ENCODE results near the gene TRIM38. TPM values are rescaled to one million over a fixed set of nuclear protein-coding genes. Genes with fewer than 3 reads are reported as not detected.

Gene TRIM38, protein sequence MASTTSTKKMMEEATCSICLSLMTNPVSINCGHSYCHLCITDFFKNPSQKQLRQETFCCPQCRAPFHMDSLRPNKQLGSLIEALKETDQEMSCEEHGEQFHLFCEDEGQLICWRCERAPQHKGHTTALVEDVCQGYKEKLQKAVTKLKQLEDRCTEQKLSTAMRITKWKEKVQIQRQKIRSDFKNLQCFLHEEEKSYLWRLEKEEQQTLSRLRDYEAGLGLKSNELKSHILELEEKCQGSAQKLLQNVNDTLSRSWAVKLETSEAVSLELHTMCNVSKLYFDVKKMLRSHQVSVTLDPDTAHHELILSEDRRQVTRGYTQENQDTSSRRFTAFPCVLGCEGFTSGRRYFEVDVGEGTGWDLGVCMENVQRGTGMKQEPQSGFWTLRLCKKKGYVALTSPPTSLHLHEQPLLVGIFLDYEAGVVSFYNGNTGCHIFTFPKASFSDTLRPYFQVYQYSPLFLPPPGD
- 0.28 TPM for polyA plus RNA-seq (2013, experiment 1 of 4)
- polyA plus RNA-seq (2013, experiment 2 of 4), result 0.37 TPM
- polyA plus RNA-seq (2013, experiment 3 of 4), result 0.27 TPM
- 0.24 TPM for polyA plus RNA-seq (2013, experiment 4 of 4)

DNA sequence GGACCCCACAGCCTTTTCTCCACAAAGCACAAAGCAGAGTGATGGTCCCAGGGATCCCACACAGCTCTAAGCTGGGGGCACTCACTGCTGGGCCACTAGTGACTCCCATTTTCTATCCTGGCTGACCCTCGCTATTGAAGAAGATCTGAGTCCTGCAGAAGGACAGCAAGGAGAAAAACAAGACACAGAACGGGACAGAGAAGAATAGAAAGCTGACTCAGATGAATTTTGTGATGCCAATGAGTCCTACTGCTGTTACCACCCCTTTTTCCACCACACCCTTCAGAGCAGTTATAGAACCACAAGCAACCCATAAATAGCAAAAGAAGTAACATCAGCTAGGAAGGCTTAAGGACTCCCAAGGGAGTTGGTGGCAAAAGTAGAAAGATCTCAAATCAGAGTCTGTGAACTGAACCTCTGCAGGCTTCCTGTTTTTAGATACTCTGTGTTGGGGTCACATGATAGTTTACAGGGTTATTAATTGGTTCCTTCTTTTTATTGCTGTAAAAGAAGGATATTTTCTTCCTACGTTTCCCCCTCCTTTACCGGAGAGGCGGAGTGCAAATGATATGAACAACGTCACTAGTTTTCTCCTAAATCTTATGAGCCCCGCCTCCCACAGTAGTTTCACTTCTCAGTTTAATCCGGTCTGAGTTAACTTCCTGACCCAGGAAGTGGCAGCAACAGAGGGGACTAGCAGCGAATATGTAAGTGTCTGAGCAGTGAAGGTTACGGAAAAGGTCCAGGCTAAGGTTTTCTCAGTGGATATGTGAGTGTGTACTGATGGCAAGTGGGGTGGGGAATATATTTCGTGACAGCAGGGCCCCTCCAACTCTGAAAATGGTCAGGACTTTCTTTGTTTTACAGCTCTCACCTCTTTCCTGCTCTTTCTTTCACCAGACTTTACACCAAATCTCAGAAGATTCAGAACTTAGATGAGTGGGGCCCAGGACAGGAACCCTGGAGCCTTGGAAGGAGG lies at the start of gene TRIM38:
Gene TRIM38 (plus strand): TSS at position 654 of the 979 bp plus-strand sequence. CDS start 3,721 bp downstream, outside the sequence.
- no peaks in the 10 kb centered on the region for H3K27me3 ChIP-seq (ENCODE audit: control insufficient read depth, insufficient read depth, low read length, poor library complexity, severe bottlenecking)
- H3K27ac ChIP-seq (ENCODE audit: insufficient read depth, low read depth, low read length, poor library complexity, severe bottlenecking), result no peak within 1 kb of the TSS
- WGBS, 2 experiments, result 83 to 85% methylated on average over 11 of the region's 11 CpGs
- no peaks in the 10 kb centered on the region for H3K4me1 ChIP-seq (ENCODE audit: control insufficient read depth, insufficient read depth, low read length)
- H3K4me3 ChIP-seq (ENCODE audit: insufficient read depth, low read depth, low read length), result no peak within 1 kb of the TSS
- H3K9me3 ChIP-seq (ENCODE audit: control insufficient read depth, low read length), result no peaks in the 10 kb centered on the region
- no peaks in the 10 kb centered on the region for H3K36me3 ChIP-seq (ENCODE audit: control insufficient read depth, insufficient read depth, low read length)

DNA sequence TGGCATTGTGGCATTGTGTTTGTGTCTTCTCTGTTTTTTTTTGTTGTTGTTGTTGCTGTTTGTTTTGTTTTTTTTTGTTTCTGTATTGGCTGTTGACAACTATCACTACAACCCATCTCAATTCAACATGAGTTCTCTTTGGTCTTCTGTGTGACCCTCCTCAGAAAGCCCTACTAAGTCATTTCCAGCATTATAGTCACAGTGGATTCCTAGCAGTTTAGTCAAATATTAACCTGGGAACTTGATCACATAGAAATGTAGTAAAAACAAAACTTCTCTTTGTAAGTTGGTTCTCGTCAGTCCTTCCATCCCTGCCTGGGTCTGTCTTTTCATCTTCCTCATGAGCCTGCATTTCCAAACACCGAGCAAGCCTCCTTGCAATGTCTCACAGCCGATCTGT lies 48.9 kb upstream of the TRIM38 start:
- no peaks in the 10 kb centered on the region for H3K27me3 ChIP-seq (ENCODE audit: control insufficient read depth, insufficient read depth, low read length, poor library complexity, severe bottlenecking)
- H3K27ac ChIP-seq (ENCODE audit: insufficient read depth, low read depth, low read length, poor library complexity, severe bottlenecking), result no peak overlapping the region
- H3K36me3 ChIP-seq (ENCODE audit: control insufficient read depth, insufficient read depth, low read length), result no peaks in the 10 kb centered on the region
- H3K4me1 ChIP-seq (ENCODE audit: control insufficient read depth, insufficient read depth, low read length), result no peaks in the 10 kb centered on the region
- no peak overlapping the region for H3K4me3 ChIP-seq (ENCODE audit: insufficient read depth, low read depth, low read length)
- H3K9me3 ChIP-seq (ENCODE audit: control insufficient read depth, low read length), result no peaks in the 10 kb centered on the region
- WGBS, 2 experiments, result 80 to 83% methylated on average over 3 of the region's 3 CpGs

DNA sequence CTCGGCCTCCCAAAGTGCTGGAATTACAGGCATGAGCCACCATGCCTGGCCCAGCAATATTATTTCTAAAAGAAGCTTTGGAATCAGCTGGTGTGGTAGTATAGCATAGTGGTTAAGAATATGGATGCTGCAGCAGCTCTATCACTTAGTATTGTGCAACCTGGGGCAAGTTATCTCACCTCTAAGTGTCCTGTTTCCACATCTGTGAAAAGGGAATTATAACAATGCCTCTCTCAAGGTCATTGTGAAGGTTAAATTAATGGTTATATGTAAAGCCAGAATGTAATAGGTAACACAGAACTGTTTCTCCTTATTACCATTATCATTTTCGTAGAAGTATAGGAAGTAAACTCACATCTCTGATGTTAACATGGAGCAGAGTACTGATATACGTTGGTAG lies 46.3 kb upstream of the TRIM38 start:
- no peak overlapping the region for H3K4me3 ChIP-seq (ENCODE audit: insufficient read depth, low read depth, low read length)
- no peaks in the 10 kb centered on the region for H3K9me3 ChIP-seq (ENCODE audit: control insufficient read depth, low read length)
- H3K4me1 ChIP-seq (ENCODE audit: control insufficient read depth, insufficient read depth, low read length), result no peaks in the 10 kb centered on the region
- H3K36me3 ChIP-seq (ENCODE audit: control insufficient read depth, insufficient read depth, low read length), result no peaks in the 10 kb centered on the region
- WGBS, 2 experiments, result 88 to 92% methylated on average over 2 to 3 of the region's 3 CpGs
- H3K27me3 ChIP-seq (ENCODE audit: control insufficient read depth, insufficient read depth, low read length, poor library complexity, severe bottlenecking), result no peaks in the 10 kb centered on the region
- H3K27ac ChIP-seq (ENCODE audit: insufficient read depth, low read depth, low read length, poor library complexity, severe bottlenecking), result no peak overlapping the region

DNA sequence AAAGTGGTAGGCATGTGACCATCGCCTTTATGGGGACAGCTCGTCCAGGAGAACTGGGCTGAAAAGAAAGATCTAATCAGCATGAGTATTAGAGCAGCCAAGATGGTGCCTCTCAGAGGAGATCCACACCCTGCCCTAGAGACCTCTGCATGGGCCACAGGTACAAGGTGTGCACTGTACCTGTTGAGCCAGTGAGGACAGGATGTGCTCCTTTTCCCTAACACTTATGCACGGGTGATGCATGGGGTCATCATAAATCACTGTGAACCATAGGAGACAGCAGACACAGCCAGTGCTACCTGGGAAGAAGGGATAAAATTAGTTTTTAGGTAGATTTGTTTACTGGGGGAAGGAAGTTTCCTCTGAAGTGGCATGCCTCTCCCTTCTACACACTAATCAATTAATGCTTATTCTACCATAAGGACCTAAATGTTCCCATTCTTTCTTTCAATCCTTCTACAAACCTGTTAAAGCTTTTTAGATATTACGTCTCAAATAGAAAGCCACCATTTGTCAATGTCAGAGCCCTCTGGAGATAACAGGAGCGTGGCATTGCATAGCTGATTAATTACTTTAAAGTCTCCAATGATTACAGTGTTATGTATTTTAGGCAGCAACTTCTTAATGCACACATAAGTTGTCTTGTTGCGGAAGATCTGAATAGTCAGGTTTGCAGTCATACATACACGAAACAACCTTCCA lies 45.7 kb upstream of the TRIM38 start:
- H3K4me3 ChIP-seq (ENCODE audit: insufficient read depth, low read depth, low read length), result no peak overlapping the region
- no peaks in the 10 kb centered on the region for H3K36me3 ChIP-seq (ENCODE audit: control insufficient read depth, insufficient read depth, low read length)
- no peaks in the 10 kb centered on the region for H3K27me3 ChIP-seq (ENCODE audit: control insufficient read depth, insufficient read depth, low read length, poor library complexity, severe bottlenecking)
- WGBS, 2 experiments, result 92 to 96% methylated on average over 7 of the region's 7 CpGs
- no peaks in the 10 kb centered on the region for H3K4me1 ChIP-seq (ENCODE audit: control insufficient read depth, insufficient read depth, low read length)
- H3K27ac ChIP-seq (ENCODE audit: insufficient read depth, low read depth, low read length, poor library complexity, severe bottlenecking), result no peak overlapping the region
- H3K9me3 ChIP-seq (ENCODE audit: control insufficient read depth, low read length), result no peaks in the 10 kb centered on the region

DNA sequence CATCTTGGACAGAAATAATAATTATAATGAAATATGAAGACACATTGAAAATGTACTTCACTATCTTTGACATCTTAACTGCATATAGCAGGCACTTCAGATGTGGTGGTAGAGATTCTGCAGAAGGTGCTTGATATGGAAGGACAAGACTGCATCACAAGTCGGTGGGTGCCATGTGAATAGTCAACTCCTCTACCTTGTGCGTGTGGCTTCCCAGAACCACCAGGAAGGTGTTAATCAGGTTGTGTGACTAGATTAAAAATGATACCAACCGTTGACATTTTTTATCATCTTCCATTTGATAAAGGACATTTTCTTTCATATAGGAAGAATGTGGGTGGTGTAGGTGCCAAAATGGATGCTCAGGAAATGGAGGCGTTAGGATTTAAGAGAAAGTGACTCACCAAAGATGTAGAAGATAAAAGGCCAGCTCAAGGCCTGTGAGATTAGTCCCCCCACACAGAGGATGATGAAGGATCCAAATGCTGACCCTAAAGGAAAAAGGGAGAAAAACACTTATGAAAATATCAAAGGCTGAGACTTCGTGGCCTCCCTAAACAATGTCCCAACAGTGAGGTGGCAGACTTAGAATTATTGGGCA lies 44.4 kb upstream of the TRIM38 start:
- H3K36me3 ChIP-seq (ENCODE audit: control insufficient read depth, insufficient read depth, low read length), result no peaks in the 10 kb centered on the region
- H3K4me3 ChIP-seq (ENCODE audit: insufficient read depth, low read depth, low read length), result no peak overlapping the region
- H3K27me3 ChIP-seq (ENCODE audit: control insufficient read depth, insufficient read depth, low read length, poor library complexity, severe bottlenecking), result no peaks in the 10 kb centered on the region
- H3K27ac ChIP-seq (ENCODE audit: insufficient read depth, low read depth, low read length, poor library complexity, severe bottlenecking), result no peak overlapping the region
- H3K4me1 ChIP-seq (ENCODE audit: control insufficient read depth, insufficient read depth, low read length), result no peaks in the 10 kb centered on the region
- no peaks in the 10 kb centered on the region for H3K9me3 ChIP-seq (ENCODE audit: control insufficient read depth, low read length)
- WGBS, 2 experiments, result 80 to 85% methylated on average over 3 to 5 of the region's 5 CpGs

DNA sequence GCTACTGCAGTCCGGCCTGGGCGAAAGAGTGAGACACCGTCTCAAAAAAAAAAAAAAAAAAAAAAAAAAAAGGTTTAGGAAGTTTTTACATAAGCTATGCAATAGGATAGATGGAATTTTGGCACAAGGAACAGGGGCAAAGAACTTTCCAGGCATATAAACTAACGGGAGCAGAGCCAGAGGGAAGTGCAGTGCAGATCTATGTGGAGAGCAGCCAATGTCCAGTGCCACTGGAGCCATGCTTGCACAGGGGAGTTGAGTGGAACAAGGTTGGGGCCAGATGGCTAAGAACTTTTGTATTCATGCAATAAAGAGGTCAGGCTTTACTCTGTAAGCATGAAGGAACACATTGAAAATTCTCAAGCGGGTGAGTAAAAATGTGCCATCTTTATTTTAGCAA lies 42.9 kb upstream of the TRIM38 start:
- Histone ChIP-seq H3K27me3 (ENCODE audit: control insufficient read depth, insufficient read depth, low read length, poor library complexity, severe bottlenecking) (no peaks in the 10 kb centered on the region), H3K9me3 (ENCODE audit: control insufficient read depth, low read length) (no peaks in the 10 kb centered on the region), H3K4me1 (ENCODE audit: control insufficient read depth, insufficient read depth, low read length) (no peaks in the 10 kb centered on the region), H3K27ac (ENCODE audit: insufficient read depth, low read depth, low read length, poor library complexity, severe bottlenecking) (no peak overlapping the region), H3K4me3 (ENCODE audit: insufficient read depth, low read depth, low read length) (no peak overlapping the region), H3K36me3 (ENCODE audit: control insufficient read depth, insufficient read depth, low read length) (no peaks in the 10 kb centered on the region)
- 92 to 98% methylated on average over 5 of the region's 5 CpGs for WGBS, 2 experiments

DNA sequence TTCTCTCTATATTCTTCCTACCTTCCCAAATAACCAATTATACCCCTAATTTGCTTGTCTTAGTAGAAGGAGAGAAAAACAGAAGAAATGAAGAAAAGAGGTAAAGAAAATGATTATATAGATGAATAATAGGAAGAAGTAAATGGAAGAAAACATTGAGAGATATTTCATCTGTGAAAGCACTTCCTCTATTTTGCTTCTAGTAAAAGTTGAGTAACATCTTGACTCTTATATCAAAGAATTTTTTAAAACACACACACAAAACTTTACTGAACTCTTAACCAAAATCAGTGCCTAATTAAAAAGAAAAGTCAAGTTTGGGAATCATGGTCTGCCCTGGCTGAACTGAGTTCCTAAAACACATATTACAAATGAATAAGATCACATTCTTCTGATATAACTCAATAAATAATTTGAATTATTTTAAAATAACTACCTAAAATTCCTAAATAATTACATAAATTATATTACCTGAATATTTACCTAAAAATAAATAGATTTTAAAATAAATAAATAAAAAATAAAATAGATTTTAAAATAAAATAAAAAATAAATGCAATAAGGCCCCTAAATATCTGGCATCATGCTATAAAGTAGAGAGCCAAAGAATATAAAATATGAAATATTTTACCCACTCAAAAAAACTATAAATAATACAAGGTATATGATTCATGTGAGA lies 40.9 kb upstream of the TRIM38 start:
- Histone ChIP-seq H3K36me3 (ENCODE audit: control insufficient read depth, insufficient read depth, low read length) (no peaks in the 10 kb centered on the region), H3K9me3 (ENCODE audit: control insufficient read depth, low read length) (no peaks in the 10 kb centered on the region), H3K4me3 (ENCODE audit: insufficient read depth, low read depth, low read length) (no peak overlapping the region), H3K27ac (ENCODE audit: insufficient read depth, low read depth, low read length, poor library complexity, severe bottlenecking) (no peak overlapping the region), H3K4me1 (ENCODE audit: control insufficient read depth, insufficient read depth, low read length) (no peaks in the 10 kb centered on the region), H3K27me3 (ENCODE audit: control insufficient read depth, insufficient read depth, low read length, poor library complexity, severe bottlenecking) (no peaks in the 10 kb centered on the region)

DNA sequence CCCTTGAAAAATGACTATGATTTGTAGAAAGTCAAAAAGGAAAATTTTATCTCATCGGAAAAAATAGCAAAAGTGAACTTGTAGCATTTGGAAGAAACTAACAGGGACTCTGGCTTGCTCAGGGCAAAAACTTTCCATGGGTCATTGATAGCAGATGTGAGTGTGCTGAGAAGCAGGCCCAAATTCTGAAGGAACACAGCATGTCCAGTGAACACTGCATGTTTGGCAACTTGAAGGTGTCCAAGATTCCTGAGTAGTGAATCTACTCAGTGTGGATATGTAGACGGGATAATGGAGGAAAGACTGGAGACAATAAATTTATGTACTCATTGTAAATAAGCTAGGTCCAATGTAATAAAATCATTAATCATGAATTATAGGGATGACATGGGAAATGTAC lies 40.3 kb upstream of the TRIM38 start:
- H3K36me3 ChIP-seq (ENCODE audit: control insufficient read depth, insufficient read depth, low read length), result no peaks in the 10 kb centered on the region
- 90 to 95% methylated on average over 2 of the region's 2 CpGs for WGBS, 2 experiments
- H3K27ac ChIP-seq (ENCODE audit: insufficient read depth, low read depth, low read length, poor library complexity, severe bottlenecking), result no peak overlapping the region
- no peaks in the 10 kb centered on the region for H3K27me3 ChIP-seq (ENCODE audit: control insufficient read depth, insufficient read depth, low read length, poor library complexity, severe bottlenecking)
- H3K4me1 ChIP-seq (ENCODE audit: control insufficient read depth, insufficient read depth, low read length), result no peaks in the 10 kb centered on the region
- no peak overlapping the region for H3K4me3 ChIP-seq (ENCODE audit: insufficient read depth, low read depth, low read length)
- no peaks in the 10 kb centered on the region for H3K9me3 ChIP-seq (ENCODE audit: control insufficient read depth, low read length)

DNA sequence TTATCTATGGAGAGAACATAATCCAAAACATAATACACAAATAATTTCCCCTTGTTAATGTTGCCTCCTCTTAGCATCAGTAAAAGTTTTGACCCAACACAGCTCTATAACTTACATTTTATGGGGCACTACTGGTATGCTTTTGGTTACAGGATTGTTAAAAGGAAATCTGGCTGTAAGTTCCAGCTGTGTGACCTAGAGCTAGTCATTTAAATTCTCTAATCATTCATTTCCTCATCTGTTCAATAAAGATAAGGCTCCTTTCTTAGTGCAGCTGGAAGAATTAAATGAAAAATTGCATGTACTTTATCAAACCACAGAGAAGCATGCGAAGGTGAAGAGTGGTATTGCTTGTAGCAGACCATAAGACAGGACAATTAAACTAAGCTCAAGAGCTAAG lies 36.7 kb upstream of the TRIM38 start:
- WGBS, 2 experiments, result 96 to 100% methylated on average over 1 of the region's 1 CpG
- no peaks in the 10 kb centered on the region for H3K9me3 ChIP-seq (ENCODE audit: control insufficient read depth, low read length)
- no peaks in the 10 kb centered on the region for H3K4me1 ChIP-seq (ENCODE audit: control insufficient read depth, insufficient read depth, low read length)
- H3K36me3 ChIP-seq (ENCODE audit: control insufficient read depth, insufficient read depth, low read length), result no peaks in the 10 kb centered on the region
- H3K4me3 ChIP-seq (ENCODE audit: insufficient read depth, low read depth, low read length), result no peak overlapping the region
- no peak overlapping the region for H3K27ac ChIP-seq (ENCODE audit: insufficient read depth, low read depth, low read length, poor library complexity, severe bottlenecking)
- H3K27me3 ChIP-seq (ENCODE audit: control insufficient read depth, insufficient read depth, low read length, poor library complexity, severe bottlenecking), result no peaks in the 10 kb centered on the region

Measured in ectodermal cell (in vitro differentiated cells).